Endothelial cell of umbilical vein (primary cell): Measurements from ENCODE around the gene DDX10.

Experiments
- FOS ChIP-seq: IDR thresholded peaks from 2 replicates; pipeline ENCODE4 v1.6.1; 2011; ENCODE audit warnings: mild to moderate bottlenecking, low read length, moderate library complexity, borderline replicate concordance; ENCODE audit not compliant: insufficient read depth
- JUN ChIP-seq: IDR thresholded peaks from 2 replicates; pipeline ENCODE4 v1.6.1; 2011; ENCODE audit warnings: borderline replicate concordance, low read depth; ENCODE audit not compliant: insufficient read length, insufficient read depth
- MYC ChIP-seq: IDR thresholded peaks from one replicate; pipeline ENCODE4 v1.6.1; 2011; ENCODE audit warnings: mild to moderate bottlenecking, low read depth, low read length
- POLR2A ChIP-seq: IDR thresholded peaks from 2 replicates; pipeline ENCODE4 v1.6.1; 2012; ENCODE audit warnings: low read depth, mild to moderate bottlenecking, control low read depth, low read length
- POLR2AphosphoS5 ChIP-seq: IDR thresholded peaks from 2 replicates; pipeline ENCODE4 v1.6.1; 2012; ENCODE audit warnings: low read depth, mild to moderate bottlenecking, control low read depth, low read length, moderate library complexity; ENCODE audit not compliant: insufficient read depth
- TF ChIP-seq, protein P1 (sequence below), 2 donors: IDR thresholded peaks; 1 replicate in 1 of 2; 2 replicates in 1 of 2; pipeline ENCODE4 v1.5.1; 2011; ENCODE audit warnings: low read length in 2 of 2, mild to moderate bottlenecking in 2 of 2, moderate library complexity in 2 of 2, control low read depth in 1 of 2, inconsistent platforms in 1 of 2, low read depth in 1 of 2; ENCODE audit not compliant: insufficient read depth in 1 of 2; ENCODE audit errors: extremely low read depth in 1 of 2

DNA sequence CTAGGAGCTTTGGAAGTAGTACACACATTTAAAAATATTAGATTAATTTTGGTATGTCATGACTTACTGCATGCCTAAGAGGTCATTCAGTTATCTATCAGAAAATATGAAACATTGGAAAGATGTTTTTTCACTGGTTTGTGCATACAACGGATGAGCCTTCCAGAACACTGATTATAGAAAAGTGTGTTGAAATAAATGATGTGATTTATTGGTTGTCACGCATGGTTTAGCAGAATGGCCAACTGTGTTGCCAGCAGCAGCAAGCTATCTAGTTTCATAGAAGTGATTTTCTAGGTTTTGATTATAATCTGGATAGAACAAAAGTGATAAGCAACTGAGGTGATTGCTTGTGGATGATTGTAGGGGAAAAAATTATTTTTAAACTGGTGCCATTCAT lies 53.6 kb downstream of the DDX10 start:
- TF ChIP-seq FOS (no peak), POLR2AphosphoS5 (no peak), JUN (no peak), MYC (no peak), POLR2A (no peak)
- TF ChIP-seq, protein P1, sequence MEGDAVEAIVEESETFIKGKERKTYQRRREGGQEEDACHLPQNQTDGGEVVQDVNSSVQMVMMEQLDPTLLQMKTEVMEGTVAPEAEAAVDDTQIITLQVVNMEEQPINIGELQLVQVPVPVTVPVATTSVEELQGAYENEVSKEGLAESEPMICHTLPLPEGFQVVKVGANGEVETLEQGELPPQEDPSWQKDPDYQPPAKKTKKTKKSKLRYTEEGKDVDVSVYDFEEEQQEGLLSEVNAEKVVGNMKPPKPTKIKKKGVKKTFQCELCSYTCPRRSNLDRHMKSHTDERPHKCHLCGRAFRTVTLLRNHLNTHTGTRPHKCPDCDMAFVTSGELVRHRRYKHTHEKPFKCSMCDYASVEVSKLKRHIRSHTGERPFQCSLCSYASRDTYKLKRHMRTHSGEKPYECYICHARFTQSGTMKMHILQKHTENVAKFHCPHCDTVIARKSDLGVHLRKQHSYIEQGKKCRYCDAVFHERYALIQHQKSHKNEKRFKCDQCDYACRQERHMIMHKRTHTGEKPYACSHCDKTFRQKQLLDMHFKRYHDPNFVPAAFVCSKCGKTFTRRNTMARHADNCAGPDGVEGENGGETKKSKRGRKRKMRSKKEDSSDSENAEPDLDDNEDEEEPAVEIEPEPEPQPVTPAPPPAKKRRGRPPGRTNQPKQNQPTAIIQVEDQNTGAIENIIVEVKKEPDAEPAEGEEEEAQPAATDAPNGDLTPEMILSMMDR (IDR thresholded peaks at IDR 0.05; ENCODE audit: extremely low read depth in 1 of 2, insufficient read depth in 1 of 2, low read depth in 1 of 2, low read length in 2 of 2), result no peak
